ENCODE results near the gene PTPRN2.
"Not testable (repeated sequence)": the region's sequence is repeated elsewhere in the genome, so short reads cannot be mapped to it uniquely, and the experiment has no call there.

Gene PTPRN2

DNA sequence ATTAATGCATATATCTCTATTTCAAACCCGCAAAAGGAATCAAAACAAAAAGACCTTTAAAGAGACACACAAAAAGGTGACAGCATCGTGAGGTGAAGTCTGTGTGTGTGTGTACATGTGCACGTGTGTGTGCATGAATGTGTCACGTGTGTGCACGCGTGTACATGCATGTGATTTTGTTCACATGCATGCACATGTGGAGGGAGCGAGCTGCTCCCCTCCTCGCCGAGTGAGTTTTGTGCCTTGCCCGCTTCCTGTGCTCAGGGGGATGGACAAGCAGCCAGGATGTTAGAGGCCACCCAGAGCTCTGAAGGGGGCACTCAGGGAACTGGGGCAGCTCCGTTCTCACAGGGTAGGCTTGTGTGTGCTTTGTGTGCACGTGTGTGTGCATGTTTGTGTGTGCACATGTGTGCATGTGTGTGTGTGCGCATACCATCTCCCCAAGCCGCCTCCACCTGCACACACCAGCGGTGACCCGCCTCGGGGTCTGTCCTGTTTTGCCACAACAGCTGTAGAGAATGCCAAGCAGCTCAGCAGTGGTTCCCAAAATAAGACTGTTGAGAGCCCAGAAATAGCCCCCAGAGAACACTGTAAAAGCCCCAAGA lies 191.2 kb downstream of the PTPRN2 start:
- no peak for DNase-seq

DNA sequence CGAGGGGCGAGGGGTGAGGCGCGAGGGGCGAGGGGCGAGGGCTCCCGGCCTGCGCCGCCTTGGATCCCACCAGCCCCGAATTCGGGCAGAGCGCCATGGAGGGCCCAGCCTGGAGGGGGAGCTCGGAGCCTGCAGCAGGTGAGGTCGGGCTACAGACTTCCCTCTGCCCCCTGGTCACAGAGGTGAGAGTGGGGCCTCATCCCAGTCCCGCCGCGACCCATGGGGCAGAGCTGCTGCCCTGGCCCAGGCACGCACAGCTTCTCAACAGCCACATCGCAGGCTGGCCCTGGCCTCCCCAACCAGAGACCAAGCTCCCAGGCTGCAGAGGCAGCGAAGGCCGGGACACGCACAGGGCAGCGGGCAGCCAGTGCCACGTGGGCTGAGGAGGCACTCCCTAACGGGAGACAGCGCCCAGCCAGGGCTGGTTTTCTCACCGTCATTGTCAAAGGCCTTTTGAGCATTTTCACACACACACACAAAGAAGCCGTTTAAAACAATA lies 191.8 kb downstream of the PTPRN2 start:
- DNase-seq, result no peak

DNA sequence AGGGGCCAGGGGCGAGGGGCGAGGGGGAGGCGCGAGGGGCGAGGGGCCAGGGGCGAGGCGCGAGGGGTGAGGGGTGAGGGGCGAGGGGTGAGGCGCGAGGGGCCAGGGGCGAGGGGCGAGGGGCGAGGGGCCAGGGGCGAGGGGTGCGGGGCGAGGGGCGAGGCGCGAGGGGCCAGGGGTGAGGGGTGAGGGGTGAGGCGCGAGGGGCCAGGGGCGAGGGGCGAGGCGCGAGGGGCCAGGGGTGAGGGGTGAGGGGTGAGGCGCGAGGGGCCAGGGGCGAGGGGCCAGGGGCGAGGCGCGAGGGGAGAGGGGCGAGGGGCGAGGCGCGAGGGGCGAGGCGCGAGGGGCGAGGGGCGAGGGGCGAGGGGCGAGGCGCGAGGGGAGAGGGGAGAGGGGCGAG lies 192.3 kb downstream of the PTPRN2 start:
- no peak for DNase-seq

DNA sequence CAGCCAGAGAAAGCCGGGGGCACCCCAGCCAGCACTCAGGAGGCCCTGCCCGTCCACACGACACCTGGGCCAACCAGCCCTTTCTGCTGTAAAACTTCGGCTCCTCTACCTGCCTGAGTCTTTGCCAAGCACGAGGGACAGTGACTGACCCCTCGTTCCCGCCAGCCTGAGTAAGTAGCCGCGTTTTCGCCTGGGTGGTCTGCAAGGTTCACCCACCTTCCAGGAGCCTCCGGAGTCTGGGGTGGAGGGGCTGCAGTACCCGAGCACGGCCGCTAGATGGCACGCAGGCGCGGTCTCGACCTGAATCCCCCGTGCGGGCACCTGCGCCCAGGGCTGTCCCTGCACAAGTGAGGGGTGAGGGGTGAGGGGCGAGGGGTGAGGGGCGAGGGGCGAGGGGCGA lies 192.7 kb downstream of the PTPRN2 start:
- DNase-seq, result no peak

DNA sequence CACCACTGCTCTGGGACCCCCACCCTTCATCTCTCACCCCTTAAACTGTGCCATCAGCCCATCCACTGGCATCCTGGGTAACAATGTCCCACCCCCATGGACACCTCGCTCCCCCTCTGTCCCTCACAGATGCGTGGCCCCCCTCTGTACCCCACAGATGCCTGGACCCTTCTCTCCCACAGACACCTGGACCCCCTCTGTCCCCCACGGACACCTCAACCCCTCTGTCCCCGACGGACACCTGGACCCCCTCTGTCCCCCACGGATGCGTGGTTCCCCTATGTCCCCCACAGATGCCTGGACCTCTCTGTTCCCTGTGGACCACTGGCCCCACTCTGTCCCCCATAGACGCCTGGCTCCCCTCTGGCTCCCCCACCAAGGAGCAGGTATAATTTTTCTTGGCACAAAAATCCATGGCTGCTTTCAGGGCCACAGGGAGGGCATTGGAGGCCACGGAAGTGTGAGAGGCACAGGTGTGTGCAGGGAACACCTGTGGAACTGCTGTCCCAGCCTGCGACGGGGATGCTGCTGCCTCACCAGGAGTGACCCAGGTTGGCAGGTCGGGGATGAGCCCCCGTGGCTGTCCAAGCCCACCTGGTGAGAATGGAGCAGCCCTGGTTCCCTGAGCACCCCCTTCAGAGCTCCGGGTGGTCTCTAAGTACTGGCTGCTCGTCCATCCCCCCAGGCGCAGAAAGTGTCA lies 193.5 kb downstream of the PTPRN2 start:
- no peak for DNase-seq

DNA sequence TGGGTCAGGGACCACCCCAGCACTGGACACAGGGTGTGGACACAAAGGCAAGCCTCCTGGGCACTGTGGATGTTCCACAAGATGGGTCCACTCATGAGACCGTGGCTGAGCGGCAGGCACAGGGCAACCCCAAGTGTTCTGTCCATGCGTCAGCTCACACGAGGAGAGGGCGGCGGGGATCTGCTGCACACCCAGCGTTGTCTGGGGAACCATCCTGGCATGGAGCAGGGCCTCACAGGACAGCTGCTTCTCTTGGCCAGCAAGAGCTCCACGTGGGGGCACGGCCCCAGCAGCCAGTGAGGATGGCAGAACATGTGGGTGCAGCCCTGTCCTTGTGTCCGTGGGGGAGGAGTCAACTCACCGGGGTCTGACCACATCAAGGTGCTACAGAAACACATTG lies 195.4 kb downstream of the PTPRN2 start:
- DNase-seq, result no peak

DNA sequence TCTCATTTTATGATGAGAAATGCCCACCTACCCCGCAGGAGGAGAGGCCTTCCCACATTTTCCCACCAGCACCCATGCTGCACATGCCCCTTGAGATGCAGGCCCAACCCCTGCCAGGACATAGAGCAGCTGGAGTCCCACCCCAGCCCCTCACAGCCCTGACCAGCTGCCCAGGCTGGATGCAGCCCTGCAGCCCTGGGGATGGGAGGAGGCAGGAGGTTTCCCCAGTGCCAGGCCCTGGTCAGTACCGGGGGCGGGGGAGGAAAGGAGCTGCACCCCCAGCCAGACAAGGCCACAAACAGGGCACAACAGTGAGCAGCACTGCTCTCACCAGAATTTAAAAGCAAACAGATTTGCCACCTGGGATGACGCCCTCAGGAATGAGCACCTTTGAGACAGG lies 196.1 kb downstream of the PTPRN2 start:
- no peak for DNase-seq

DNA sequence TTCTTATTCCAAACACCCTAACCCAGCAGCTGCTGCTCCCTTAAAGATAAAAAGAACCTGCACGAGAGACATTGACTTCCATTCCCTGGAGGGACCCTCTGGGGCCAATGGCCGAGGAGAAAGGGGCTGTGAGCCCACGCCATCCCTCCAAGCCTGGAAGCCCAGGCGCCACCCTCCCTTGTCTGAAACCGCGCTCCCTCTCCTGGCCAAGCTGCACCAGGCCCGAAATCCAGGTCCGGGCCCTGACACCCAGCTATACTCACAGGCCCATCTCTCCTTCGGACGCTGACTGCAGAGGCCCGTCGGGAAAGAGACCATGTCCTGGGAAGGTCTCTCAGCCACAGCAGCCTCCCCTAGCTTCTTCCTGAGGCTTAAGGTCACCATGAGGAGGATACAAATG lies 196.5 kb downstream of the PTPRN2 start:
- no peak for DNase-seq

DNA sequence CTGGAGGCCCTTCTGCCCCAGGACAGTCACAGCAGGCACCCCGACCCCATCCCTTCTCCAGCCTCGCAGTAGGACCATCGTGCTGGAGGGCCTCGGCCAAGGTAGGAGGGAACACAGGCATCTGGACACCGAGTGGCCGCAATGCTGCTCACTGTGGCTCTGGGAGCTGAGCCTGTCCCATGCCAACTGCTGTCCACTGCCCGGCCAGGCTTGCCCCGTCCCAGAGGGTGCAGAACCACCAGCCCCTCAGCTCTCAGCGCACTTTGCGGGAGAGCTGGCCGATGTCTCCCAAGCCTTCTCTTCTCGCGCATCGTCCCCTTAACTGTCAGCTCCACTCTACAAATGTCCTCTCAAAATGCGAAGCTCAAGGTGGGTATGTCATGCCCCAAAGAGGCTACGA lies 197.2 kb downstream of the PTPRN2 start:
- DNase-seq, result no peak

DNA sequence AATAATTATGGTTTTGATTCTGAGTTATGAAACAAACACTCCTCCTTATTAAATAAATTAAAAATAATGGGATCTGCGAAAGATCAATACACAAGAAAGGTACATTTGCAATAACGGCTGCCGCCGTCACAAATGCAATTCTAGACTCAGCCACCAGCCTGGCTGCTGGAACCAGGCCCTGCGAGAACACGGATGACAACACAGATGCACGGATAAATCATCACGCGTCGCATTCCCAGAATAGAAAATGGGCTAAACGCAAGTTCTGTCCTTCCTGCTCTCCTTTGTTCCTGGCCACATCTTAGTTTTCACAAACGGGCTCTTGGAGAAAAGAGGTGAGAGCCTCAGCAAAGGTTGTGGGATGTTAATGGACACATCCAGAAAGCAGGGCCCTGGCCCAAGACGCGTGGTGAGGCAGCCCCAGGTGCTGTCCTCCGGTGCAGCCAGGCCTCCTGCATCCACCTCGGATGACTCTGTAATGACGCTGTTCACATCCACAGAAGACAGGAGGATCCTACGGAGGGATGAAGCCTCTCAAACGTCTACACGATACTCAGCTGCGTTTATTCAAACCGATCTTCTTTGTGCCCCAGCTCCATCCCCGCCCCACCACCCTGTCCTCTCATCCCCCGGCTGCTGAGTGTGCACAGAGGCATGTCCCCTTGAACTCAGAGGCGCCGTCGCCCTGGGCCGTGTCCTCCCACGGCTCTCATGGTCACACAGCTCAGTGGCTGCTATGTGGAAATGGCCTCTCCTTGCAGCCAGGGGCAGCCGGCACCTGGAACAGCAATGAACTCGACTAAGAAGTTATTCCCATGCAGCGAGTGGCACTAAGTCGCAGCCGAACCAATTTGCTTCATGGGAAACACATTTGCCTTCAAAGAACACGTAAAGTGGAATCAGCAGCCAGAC lies 197.9 kb downstream of the PTPRN2 start:
- no peak for DNase-seq

DNA sequence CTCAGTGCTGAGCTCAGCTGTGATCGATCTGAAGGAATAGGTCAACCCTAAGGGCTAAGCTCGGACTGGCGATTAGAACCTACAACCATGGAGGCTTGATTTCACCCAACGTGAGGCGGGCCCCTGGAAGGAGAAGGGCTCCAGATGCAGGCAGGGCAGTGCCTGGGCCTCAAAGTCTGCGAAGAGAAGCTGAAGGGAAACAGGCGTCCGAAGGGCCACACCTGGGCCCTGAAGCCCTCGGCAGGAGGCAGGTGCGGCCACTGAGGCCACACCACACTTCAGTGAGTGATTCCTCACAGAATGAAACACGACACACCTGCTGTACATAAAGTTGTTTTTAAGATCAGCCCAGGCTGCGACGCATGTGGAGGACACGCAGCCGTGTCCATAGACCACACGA lies 198.7 kb downstream of the PTPRN2 start:
- no peak for DNase-seq

DNA sequence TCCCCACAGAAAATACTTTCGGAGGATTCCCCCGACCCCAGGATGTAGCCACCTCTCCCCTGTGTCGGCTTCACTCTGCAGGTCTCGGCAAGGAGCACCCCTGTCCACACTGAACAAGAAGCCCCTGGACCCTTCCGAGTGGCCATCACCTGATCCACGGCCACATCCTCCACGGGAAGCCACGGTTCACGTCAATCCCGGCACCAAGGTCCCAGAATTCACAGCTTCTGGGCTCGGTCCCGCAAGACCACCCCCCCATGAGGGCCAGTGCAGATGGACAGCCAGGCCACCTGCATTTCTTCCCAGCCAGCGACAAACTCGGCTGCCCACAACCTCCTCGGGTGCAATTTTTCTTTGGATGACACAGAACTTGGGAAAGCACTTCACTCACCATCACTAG lies 199.6 kb downstream of the PTPRN2 start:
- DNase-seq, result no peak

DNA sequence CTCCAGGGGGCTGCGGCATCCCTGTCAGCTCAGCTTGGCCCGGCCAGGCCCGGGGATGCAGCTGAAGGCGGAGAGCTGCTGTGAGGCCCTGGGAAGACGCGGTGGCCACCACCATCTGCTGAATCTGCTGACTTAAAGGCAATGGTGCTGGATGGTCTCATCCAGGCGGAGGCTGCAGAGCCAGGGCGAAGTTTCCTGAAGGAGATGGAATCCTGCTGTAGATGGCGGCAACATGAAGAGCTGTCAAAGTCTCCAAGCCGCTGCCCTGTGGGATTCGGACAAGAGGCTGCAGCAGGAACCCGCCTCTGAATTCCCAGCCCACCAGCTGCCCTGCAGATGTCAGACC lies 200.1 kb downstream of the PTPRN2 start:
- DNase-seq, result no peak

DNA sequence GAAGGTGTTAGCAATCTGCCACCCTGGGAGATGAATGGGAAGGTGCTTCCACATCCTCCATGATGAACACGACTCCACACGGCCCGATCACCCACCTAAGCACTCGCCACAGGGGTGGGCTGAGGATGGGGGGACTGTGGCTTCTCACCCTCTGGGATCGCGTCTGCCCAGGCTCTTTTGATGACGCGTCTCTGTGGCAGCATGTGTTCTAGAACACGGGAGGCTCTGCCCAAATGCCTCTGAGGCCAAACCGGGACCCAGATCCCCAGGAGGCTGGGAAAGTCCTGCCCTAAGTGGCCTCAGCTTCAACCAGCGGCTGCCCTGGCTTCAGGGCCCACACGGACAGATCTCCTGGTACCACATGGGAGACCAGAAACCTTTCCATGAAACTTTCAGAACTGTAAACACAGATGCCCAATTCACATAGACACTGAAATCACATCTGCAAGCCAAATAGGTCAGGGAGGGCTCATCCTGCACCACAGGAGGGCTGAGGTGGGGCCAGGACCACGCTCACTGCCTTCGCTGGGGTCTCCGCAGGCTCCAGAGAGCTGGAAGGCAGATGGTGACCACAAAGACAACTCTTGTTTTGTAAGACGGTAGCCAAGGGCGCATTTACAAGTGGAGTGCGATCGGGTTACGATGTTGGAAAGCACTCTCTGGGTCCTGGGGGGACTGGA lies 200.6 kb downstream of the PTPRN2 start:
- no peak for DNase-seq

DNA sequence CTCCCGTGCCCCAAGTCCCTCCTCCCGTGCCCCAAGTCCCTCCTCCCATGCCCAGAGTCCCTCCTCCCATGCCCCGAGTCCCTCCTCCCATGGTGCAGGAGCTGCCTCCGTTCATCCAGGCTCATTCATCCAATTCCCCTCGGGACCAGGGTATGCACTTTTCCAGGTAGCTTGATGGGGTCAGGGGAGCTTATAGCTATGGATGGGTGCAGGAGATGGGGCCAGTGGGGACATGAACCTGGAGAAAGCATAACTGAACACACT lies 201.3 kb downstream of the PTPRN2 start:
- no peak for DNase-seq

DNA sequence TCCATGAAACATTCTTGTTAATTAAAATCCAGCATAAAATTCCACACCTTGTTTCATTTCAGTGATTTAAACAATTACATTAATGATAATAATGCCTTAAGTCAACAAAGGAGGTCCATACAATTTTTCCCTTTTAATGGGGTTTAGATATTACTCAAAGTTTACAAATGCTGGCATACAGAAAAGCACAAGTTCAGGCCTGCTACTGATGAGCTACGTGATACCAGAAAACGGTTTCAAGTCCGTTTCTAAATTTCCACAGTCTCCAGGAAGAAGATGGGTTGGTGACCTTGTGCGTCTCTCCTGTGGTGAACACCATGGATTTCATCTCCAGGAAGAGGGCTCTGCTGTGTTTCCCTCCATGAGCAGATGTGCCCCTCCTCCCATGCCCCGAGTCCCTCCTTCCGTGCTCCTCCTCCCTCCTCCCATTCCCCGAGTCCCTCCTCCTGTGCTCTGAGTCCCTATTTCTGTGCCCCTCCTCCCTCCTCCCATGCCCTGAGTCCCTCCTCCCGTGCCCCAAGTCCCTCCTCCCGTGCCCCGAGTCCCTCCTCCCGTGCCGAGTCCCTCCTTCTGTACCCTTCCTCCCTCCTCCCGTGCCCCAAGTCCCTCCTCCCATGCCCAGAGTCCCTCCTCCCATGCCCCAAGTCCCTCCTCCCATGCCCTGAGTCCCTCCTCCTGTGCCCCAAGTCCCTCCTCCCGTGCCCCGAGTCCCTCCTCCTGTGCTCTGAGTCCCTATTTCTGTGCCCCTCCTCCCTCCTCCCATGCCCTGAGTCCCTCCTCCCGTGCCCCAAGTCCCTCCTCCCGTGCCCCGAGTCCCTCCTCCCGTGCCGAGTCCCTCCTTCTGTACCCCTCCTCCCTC lies 201.9 kb downstream of the PTPRN2 start:
- DNase-seq, result not testable (repeated sequence)

DNA sequence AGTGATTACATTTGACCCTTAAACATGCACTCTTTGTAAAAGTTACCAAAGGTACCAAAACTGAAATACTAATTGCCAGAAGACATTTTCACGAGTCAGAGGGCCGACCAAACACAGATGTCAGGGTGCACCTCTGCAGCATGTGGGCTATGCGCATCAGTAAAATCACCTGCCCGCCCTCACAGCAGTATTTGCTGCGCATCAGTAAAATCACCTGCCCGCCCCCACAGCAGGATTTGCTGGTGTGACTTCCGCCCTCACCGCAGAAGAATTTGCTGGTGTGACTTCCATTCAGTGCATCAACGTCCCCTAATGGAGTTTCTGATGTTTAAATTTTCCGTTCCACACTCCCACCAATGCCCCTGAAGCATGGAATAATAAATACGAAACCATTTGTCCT lies 202.9 kb downstream of the PTPRN2 start:
- DNase-seq, result no peak

DNA sequence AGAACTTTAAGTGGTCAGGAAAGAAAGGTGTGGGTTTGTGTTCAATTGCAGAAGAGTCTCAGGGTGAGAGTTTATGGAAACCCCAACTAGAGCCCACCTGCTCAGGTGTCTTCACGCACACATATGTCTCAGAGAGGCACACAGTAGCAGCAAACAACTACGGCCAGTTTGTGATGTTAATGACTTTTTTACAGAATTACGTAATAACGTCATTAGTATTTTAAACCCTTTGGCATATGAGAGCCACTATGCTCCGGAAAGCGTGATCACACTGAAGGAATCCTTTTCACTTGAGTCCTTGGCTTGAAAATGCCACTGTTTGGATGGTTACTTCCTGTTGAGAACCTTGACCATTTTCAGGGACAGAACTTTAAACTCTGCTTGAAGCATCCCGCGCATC lies 204.0 kb downstream of the PTPRN2 start:
- DNase-seq, result no peak

DNA sequence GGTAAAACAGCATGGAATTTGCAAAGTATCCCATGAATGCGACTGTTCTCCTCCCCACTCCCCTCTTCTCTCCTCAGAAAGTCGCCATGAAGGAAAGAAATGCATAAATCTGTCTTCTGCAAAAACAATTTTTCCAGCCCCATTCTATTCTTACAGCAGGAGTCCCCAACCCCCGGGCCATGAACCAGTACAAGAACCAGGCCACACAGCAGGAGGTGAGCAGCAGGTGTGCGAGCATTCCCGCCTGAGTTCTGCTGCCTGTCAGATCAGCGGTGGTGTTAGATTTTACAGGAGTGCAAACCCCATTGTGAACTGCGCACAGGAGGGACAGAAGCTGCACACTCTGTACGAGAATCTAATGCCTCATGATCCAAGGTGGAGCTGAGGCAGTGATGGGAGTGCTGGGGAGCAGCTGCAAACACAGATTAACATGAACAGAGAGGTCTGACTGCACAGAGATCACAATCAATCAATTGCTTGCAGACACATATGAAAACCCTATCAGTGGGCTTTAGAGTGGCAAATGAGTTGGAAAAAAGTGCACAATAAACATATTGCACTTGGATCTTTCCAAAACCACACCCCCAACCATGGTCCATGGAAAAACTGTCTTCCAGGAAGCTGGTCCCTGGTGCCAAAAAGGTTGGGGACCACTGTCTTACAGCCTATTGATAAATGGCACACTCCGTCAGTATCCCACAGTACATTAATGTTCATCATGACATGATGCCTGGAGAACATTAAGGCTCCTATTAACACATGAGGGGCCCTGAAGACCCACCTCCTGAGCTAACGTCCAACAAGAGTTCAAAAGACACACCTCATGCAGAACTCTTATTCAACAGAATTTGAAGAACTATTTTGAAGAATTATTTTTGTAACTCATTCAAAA lies 205.0 kb downstream of the PTPRN2 start:
- no peak for DNase-seq

DNA sequence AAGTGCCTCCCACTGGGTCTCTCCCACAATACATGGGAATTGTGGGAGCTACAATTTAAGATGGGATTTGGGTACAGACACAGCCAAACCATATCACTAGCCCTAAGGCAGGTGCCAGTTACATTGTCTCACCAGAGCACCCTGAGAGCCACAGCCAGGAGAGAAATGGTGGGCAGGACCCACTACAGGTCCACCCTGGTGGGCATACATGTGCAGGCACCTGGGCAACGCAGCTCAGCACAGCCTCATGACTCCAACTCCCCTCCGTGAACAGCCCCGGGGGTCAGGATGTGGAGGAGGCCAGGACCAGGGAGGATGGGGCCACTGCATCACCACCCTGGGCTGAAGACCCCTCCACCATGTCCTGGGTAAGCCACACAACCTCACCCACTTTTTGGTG lies 205.7 kb downstream of the PTPRN2 start:
- no peak for DNase-seq

DNA sequence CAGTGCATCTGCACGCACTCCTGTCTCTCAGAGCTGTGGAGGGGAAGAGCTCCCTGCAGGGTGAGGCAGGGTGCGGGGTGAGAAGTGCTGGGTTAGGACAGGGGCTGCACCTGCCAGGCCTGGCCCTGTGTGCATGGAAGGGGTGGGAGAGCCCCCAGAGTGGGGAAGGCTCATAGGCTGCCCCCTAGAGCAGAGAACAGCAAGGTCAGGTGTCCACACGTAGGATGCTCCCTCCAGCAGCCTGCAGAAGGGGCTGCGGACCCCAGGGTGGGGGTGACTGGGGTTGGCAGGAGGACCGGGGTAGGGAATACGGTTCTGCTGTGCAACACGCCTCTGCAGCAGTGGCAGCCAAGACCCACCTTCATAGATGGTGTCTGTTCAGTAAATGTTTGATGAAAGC lies 208.6 kb downstream of the PTPRN2 start:
- no peak for DNase-seq
